GM18520 (cell line): ENCODE results near the gene GSTT2.

Experiments
- ATAC-seq: cut with Tn5 transposase; IDR thresholded peaks from one replicate; pipeline ENCODE4 v1.9.1; 2021; ENCODE audit not compliant: unreplicated experiment

GSTT2 gene

DNA sequence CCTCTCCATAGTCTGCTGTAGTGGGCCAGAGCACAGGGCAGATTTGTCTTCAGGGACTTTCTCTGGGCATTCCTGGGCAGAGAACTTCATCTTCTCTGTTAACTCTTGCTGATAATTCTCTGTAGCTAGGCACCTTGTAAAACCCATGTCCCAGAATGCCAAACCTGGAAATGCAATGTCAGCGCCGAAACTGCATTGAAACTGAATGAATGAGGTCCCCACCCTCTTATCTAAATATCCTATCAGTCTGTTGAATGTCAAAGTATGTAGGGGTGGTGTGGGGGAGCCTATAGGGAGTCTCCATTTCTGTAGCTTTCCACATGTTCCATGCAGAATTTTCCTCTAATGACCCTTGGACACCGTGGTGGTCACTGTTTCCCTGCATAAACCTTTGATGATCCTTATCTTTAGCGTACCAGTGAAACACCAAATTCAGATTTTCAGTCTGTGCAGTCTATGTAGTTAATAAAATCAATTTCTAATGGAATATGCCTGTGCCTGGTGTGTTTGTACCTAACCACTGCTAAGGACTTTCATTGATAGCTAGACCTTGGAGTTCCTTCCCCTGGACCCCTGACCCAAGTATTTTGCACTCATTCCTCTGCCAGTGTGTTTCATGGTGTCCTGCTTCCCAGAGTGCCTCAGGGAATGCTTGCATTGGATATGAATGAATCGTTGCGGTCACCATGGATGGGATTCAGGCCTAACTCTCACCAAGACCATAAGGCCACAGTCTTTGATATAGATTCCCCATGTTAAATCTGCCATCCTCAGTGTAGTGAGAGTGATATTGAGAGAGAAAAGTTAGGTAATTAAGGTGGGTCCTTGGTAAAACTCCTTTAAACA lies 28.7 kb downstream of the GSTT2 start:
- no peak for ATAC-seq

- ATAC-seq: no peak
Measured at GRCh38 chr22:24009227-24010017, 29.5 kb downstream of the GSTT2 start.

- no peak for ATAC-seq
Measured at GRCh38 chr22:24010018-24010391, 30.1 kb downstream of the GSTT2 start.

DNA sequence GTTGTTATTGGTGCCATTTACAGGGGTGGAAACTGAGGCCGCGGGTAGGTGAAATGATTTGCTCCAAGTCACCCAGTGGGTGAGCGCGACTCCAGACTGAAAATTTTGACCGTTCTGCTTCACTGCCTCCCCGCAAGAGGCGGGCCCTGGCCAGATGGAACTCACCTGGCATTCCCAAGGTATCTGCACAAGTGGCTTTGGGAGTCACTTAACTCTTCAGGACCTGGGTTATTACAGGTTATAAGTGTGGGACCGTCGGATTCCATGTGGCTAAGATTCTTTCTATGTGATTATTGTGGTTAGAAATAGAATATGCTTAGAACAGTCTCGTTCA lies 31.8 kb downstream of the GSTT2 start:
- ATAC-seq: no peak

DNA sequence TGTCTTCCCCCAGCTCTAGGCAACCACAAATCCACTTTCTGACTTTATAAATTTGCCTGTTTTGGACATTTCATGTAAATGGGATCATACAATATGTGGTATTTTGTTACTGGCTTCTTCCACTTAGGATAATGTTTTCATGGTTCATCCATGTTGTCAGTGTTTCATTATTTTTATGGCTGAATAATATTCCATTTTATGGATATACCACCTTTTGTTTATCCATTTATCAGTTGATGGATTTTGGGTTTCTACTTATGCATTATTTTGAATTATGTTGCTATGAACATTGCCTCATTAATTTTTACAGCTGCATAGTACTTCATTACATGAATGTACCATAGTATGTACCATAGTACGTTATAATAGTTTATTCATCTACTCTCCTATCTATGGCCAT lies 36.2 kb downstream of the GSTT2 start:
- ATAC-seq: no peak

GRCh38 chr22:24021304-24021703 lies 41.4 kb downstream of the GSTT2 start:
- ATAC-seq: no peak

DNA sequence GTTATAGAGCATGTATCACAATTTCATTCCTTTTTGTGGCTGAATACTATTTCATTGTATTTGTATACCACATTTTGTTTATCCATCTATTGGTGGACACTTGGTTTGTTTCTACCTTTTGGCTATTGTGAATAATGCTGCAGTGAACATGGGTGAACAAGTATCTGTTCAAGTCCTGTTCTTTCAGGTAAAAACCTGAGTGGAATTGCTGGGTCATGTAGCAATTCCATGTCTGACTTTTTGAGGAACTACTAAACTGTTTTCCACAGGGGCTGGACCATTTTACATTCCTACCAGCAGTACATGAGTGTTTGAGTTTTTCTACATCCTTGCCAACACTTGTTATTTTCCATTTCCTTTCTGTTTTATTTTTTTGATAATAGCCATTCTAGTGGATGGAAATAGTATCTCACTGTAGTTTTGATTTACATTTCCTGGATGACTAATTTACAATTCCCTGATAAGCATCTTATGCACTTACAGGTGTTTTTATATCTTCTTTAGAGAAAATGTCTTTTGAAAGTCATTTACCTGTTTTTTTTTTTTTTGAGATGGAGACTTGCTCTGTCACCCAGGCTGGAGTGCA lies 43.4 kb downstream of the GSTT2 start:
- no peak for ATAC-seq

GRCh38 chr22:24024354-24024753 lies 44.4 kb downstream of the GSTT2 start:
- ATAC-seq: no peak

- no peak for ATAC-seq
Measured at GRCh38 chr22:24025475-24025874, 45.5 kb downstream of the GSTT2 start.

DNA sequence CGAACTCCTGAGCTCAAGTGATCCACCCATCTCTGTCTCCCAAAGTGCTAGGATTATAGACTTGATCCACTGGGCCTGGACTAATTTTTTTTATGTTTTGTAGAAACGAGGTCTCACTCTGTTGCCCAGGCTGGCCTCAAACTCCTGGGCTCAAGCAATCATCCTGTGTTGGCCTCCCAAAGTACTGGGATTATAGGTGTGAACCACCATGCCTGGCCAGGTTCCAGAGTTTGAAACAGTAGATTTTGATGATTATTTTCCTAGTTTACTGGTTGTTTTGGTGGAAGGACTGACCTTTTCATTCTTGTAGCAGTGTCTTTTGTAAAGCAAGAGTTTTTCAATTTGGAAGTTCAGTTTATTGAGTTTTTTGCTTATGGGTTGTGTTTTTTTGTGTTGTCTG lies 46.1 kb downstream of the GSTT2 start:
- no peak for ATAC-seq

DNA sequence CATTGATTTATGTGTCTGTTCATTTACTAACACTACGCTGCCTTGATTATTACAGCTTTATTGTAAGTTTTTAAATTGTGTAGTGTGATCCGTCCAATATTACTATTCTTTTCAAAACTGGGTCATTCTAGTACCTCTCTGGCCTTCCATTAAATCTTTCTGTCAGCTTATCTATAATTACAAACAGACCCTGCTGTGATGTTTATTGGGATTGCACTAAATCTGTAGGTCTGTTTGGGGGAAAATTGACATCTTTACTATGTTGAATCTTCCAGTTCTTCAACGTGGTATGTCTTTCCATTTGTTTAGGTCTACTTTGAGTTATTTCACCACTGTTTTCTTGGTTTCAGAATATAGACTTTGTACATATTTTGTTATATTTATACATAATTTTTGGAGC lies 46.8 kb downstream of the GSTT2 start:
- no peak for ATAC-seq

GRCh38 chr22:24027389-24027975 lies 47.5 kb downstream of the GSTT2 start:
- ATAC-seq: no peak

GRCh38 chr22:24027991-24028390 lies 48.1 kb downstream of the GSTT2 start:
- ATAC-seq: no peak

GRCh38 chr22:24028533-24028932 lies 48.6 kb downstream of the GSTT2 start:
- no peak for ATAC-seq

DNA sequence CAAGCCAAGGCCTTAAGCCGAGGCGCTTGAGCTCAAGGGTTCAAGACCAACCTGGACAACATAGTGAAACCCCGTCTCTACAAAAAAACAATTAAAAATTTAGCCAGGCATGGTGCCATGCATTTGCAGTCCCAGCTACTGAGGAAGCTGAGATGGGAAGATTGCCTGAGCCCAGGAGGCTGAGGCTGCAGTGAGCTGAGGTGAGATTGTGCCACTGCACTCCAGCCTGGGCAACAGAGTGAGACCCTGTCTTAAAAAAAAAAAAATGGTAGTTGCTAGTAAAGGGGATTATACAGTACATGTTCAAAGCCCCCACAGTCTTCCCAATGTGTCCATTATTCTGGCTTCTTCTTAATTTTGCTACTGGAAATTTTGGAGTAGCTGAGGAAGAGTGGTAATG lies 49.4 kb downstream of the GSTT2 start:
- ATAC-seq: no peak

GRCh38 chr22:24030186-24030702 lies 50.3 kb downstream of the GSTT2 start:
- no peak for ATAC-seq
